NCI-H1694 treated with DMSO at 0.1 percent for 48 hours (cell line): Measurements from ENCODE around the gene UCN.
"Not testable (repeated sequence)": the region's sequence is repeated elsewhere in the genome, so short reads cannot be mapped to it uniquely, and the experiment has no call there.

Source experiments
- DNase-seq: peaks from one replicate; lab custom pipeline; 2025; lab: John Stamatoyannopoulos, UW

The UCN gene

GRCh38 chr2:27314709-27315108 is 6.5 kb upstream of the UCN start:
- no peak for DNase-seq

GRCh38 chr2:27313882-27314645 is 5.8 kb upstream of the UCN start:
- no peak for DNase-seq

- no peak for DNase-seq
Measured at GRCh38 chr2:27312152-27312551, 3.9 kb upstream of the UCN start.

GRCh38 chr2:27309651-27310050 is 1.4 kb upstream of the UCN start:
- no peak for DNase-seq

- DNase-seq = no peak
Measured at GRCh38 chr2:27307545-27308358, 493 bp downstream of the UCN start.

GRCh38 chr2:27307287-27307544 is 1.0 kb downstream of the UCN start:
- no peak for DNase-seq

GRCh38 chr2:27306573-27307286 is 1.5 kb downstream of the UCN start:
- DNase-seq = peak; percentile 20

GRCh38 chr2:27306136-27306535 is 2.1 kb downstream of the UCN start:
- no peak for DNase-seq

GRCh38 chr2:27305516-27305915 is 2.7 kb downstream of the UCN start:
- no peak for DNase-seq

GRCh38 chr2:27304488-27305240 is 3.6 kb downstream of the UCN start:
- DNase-seq = no peak

GRCh38 chr2:27303093-27304025 is 4.9 kb downstream of the UCN start:
- DNase-seq = peak; percentile 87

- DNase-seq = not testable (repeated sequence)
Measured at GRCh38 chr2:27300606-27301005, 7.6 kb downstream of the UCN start.

- no peak for DNase-seq
Measured at GRCh38 chr2:27298391-27299080, 9.7 kb downstream of the UCN start.

GRCh38 chr2:27297195-27297594 is 11.1 kb downstream of the UCN start:
- no peak for DNase-seq

GRCh38 chr2:27296481-27296880 is 11.8 kb downstream of the UCN start:
- DNase-seq = no peak

GRCh38 chr2:27294928-27295327 is 13.3 kb downstream of the UCN start:
- DNase-seq = no peak

- no peak for DNase-seq
Measured at GRCh38 chr2:27291865-27292264, 16.4 kb downstream of the UCN start.

GRCh38 chr2:27290549-27290948 is 17.7 kb downstream of the UCN start:
- DNase-seq = no peak

- no peak for DNase-seq
Measured at GRCh38 chr2:27288610-27289009, 19.6 kb downstream of the UCN start.

- DNase-seq = no peak
Measured at GRCh38 chr2:27285481-27285880, 22.8 kb downstream of the UCN start.

GRCh38 chr2:27284996-27285395 is 23.2 kb downstream of the UCN start:
- no peak for DNase-seq
